Mucosa of gallbladder (tissue), 1 donor: ENCODE measurements around the gene LARP4B. TPM values are rescaled to one million over a fixed set of nuclear protein-coding genes. Genes with fewer than 3 reads are reported as not detected.

Experiments
- DNase-seq: peaks from one replicate; pipeline ENCODE4 v3.0.0-alpha.2; 2020; ENCODE audit warnings: low spot score
- total RNA-seq: library from RNA; stranded (reverse); gene quantifications from one replicate; pipeline ENCODE4 v1.2.1, GENCODE V29; 2021
- donor health status: DM: no; HTN: no; CAD: no.

Gene LARP4B
- 98.6 TPM for total RNA-seq

DNA sequence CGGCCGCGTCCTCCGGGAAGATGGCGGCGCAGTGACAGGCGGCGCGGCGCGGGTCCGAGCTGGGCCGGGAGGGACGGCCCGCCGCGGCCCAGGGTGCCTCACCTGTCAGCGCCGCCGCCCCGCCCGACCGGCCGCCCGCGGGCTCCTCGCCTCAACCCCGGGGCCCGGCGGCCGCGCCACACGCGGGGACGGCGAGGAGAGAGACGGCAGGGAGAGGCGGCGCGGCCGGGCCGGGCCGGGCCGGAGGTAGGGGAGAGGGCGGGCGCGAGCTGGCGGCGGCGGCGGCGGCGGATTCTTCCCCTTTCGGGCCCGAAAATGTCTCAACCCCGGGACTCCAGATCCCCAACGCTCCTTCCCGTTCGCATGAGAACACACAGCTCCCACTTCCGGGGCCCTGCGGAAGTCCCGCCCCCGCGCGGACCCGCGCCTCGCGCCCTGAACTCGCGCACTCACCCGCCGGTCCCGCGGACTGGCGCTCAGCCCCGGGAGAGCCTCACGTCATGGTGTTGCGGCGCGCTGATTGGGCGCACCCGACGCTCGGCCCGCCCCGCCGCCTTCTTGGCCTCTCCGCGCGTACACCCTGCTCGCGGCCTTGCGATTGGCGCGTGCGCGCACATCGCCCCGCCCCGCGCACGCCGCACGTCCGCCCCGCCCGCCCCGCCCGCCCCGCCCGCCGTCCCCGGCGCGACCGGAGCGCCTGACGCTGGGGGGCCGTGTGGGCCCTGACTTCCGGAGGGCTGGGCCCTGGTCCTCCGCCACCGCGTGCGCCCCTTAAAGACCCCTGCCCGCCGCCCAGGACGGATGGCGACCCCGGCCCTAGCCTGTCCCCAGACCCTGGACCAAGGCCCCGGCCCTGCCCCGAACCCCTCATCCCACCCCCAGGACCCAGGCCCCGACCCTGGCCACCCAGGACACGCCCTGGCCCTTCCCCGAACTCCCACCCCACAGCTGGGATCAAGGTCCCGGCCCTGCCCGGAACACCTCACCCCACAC, at the start of gene LARP4B:
TSS of gene LARP4B (minus strand) at position 380 of the 993 bp plus-strand sequence. CDS start 45,984 bp downstream, outside the sequence.
- DNase-seq: peak; percentile 97

DNA sequence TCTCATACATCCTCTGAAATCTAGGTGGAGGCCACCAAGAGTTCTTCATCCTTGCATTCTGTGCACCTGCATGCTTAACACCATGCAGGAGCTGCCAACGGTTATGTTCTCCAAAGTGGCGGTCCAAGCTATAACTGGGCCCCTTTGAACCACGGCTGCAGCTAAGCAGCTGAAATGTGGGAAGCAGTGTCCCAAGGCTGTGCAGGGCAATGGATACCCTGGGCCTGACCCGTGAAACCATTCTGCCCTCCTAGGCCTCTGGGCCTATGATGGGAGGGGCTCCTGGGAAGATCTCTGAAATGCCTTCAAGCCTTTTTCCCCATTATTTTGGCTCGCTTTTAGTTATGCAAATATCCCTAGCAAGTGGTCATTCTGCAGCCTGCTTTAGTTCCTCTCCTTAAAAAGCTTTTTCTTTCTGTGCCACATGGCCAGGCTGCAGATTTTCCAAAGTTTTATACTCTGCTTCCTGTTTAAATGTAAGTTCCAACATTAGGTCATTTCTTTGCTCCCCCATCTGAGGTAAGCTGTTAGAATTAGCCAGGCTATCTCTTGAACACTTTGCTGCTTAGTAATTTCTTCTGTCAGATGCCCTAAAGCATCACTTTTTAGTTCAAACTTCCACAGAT, 49.1 kb upstream of the LARP4B start:
- DNase-seq: no peak

DNA sequence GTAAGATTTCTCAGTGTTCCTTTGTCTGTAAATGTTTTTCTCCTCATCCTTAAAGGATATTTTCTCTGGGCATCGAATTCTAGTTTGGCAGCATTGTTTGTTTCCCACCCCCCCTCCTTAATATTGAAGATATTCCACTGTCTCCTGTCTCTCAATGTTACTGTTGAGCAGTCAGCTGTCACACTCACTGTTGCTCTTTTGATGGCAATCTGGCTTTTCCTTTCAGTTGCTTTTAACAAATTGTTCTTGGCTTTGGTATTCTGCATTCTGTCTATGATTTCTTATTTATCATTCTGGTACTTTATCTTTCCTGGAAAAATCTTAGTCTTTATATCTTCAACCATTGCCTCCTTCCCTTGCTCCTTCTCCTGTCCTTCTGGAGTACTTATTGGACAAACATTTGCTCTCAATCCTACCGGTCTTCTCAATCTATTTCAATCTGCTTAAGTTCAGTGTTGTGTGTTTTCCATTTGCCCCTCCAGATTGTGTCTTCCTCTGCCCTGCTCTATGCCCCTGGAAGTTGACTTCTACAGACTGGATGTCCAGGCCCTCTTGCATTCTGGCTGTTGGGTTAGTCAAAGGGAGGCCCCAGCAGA, 47.4 kb upstream of the LARP4B start:
- DNase-seq: no peak

DNA sequence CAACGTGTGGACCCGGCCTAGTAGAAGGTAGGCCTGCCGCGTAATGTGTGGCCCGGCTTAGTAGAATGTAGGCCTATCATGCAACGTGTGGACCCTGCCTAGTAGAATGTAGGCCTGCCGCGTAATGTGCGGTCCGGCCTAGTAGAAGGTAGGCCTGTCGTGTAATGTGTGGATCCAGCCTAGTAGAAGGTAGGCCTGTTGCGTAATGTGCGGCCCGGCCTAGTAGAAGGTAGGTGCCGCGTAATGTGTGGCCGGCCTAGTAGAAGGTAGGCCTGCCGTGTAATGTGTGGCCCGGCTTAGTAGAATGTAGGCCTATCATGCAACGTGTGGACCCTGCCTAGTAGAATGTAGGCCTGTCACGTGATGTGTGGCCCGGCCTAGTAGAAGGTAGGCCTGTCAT, 44.8 kb upstream of the LARP4B start:
- no peak for DNase-seq

DNA sequence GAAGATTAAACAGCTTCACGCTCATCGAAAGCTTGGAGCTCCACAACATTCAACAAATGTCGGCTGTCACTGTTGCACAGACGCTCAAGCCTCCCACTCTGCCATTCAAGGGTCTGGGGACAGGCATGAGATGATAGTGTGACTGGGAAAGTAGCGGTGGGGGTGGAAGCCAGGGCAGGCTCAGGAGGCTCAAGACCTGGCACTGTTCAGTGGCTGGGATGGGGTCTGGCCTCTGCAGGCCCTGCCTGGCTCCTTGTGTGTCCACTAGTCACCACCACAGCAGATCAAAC, 43.2 kb upstream of the LARP4B start:
- DNase-seq: no peak

DNA sequence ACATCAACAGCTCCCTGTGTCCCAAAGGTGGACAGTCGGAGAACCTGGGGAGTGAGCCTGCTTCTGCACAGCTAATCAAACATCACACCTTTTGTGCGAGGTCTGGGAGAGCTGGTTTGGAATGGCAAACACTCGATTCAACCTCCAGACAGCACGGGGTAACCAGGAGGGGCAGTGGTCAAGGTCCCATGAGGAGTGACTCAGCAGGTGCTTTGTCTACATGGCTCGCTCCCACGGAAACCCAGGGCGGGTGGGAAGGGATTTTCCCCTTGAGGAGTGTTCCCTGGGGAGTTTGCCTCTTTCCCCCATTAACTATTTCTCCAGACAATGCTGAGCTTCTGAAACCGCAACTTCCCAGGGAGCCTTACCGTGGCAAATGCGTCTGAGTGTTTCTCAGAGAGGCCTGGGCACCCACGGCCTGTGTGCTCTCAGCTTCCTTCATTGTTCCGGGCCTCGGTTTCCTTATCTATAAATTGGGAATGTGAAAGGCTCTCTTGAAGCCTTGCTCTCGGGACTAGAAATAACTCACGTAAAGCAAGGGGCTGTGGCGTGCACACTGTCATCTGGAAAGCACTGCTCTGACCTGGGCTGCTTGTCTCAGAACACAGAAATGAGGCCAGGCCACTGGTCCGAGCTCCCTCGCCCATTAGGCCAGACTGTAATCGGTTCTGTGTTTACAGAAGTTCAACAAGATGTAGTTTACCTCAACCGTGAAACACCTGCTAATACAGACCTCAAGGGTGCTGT, 42.7 kb upstream of the LARP4B start:
- peak; percentile 69 for DNase-seq

DNA sequence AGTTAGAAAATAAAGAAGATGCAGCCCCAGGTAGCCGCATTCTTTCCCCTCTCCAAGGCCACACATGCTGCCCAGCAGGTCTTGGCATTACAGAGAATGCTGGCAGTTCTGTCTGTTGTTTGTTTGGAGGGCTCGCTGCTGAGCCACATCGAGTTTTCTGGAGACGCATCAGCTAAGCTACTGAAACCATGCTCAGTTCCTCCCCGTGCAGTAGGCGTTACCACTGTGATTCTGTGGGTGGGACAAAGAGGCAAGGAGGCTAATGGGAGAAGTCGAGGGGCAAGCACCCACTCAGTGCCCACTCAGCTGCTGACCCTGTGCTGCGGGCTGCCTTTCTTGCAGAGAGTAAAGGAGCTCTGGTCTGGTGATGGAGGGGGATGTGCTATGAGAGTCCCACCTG, 41.3 kb upstream of the LARP4B start:
- DNase-seq: no peak

DNA sequence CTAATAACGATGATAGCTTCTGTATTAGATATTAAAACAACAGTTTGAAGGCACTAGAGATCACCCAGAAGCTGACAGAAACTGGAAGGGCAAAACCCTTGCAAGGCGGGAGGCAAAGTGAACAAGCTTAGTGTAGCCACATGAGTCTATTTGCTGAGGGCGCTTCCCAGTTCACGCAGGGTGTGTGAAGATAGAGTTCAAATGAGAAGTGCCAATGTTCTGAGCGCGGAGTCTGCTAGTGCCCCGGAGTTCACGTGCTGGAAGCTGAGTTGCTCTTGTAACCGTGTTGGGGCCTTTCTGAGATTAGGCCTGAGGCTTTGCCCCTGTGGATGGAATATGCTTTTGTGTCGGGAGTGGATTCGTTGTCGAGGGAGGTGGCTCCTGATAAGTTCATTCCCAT, 40.1 kb upstream of the LARP4B start:
- DNase-seq: peak; percentile 54

DNA sequence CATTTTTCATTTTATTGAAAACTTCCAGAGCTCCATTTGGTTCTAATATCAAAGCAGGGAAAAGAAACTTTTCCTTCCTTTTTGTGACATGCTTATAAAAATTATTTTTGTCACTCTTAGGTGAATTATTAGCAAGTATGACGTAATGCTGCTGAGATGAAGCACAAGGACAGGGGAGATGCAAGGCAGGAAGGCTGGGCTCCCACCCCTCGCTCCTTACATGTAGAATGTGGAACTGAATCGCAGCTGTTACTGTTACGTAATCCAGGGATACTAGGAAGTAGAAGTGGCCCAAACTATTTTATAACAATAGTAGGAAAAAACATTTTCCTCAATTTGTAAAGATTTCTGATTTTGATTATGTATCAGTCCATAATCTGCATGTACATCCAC, 39.6 kb upstream of the LARP4B start:
- DNase-seq: no peak

DNA sequence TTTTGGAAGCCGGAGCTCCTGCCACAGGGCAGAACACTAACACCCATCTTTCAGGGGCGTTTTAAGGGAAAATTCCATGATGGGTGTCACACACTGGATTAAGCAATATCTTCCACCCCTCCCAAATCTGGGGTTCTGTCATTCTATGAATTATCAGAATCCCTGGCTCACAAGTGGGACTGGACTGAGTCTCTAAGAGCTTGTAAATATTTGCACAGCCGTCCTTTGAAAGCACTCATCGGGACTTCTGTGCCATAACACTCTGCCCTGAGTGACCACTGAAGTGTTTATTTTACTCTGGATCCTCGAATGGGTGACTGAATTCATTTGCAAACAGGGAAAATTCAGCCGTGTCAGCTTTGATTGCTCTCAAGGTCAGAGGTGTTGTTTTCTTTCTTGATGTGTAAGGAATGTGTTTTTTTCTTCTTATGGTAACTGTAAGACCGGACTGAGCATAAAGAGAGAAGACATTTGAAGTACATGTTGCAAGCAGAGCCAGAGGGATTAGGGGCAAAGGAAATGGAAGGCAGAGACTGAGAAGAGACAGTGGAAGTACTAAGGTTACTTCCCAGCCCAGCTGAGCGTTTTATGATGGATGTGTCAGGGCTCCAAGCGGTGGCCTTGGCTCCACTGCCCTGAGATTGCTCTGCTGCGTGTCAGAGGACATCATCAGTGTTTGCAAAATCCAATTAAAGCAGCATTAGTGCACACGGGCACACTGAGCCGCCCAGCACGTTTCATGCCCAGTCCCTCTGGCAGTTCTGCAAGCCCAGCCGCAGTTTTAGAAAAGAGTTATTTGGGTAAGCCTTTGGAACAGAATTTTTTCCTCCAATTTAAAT, 39.0 kb upstream of the LARP4B start:
- no peak for DNase-seq

DNA sequence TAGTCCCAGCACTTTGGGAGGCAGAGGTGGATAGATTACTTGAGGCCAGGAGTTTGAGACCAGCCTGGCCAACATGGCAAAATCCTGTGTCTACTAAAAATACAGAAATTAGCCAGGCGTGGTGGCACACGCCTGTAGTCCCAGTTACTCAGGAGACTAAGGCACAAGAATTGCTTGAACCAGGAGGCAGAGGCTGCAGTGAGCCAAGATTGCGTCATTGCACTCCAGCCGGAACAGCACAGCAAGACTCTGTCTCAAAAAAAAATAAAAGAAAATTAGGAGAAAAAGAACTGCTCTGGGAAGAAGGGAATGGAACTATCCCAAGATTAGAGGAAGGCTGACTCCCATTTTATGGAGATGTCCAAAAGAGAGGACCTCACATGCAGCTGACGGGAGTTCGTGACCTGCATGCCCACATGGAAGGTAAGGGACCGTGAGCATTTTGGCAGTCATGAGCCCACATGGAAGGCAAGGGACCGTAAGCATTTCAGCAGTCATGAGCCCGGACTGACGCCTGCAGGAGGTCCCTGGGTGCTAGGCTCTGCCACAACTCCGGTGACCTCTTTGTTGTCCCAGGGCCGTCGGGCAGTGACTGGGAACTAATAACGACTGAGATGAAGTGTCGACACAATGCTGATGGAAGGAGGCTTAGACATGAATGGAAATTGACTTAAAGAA, 38.1 kb upstream of the LARP4B start:
- no peak for DNase-seq

DNA sequence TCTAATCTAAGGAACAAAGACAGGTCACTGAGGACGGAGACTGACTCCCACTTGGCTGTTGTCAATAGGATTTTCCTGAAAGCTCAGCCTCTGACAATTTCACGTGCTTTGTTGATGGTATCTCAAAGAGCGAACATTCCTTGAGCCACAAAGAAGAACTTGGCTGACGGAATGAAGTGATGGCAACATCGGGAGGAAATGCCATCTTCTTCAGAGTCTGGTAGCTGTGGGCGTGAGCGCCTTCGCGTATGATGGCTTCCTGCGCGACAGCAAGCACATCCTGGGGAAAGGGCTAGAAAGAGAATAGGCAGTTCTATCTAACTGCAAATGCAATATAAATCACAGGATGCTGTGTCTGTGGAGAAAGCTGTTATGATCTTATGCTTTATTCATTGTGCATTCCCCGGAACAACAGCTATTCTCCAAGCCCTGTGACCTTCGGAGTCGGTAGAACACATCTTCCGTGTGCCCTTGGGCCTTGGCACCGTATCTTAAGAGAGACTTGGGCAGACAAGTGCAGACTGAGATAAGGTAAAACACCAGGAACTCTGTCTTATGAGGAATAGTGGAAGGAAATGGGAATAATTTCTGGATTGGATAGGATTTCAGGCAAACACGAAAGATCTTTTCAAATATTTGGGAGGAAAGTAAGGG, 37.2 kb upstream of the LARP4B start:
- no peak for DNase-seq

DNA sequence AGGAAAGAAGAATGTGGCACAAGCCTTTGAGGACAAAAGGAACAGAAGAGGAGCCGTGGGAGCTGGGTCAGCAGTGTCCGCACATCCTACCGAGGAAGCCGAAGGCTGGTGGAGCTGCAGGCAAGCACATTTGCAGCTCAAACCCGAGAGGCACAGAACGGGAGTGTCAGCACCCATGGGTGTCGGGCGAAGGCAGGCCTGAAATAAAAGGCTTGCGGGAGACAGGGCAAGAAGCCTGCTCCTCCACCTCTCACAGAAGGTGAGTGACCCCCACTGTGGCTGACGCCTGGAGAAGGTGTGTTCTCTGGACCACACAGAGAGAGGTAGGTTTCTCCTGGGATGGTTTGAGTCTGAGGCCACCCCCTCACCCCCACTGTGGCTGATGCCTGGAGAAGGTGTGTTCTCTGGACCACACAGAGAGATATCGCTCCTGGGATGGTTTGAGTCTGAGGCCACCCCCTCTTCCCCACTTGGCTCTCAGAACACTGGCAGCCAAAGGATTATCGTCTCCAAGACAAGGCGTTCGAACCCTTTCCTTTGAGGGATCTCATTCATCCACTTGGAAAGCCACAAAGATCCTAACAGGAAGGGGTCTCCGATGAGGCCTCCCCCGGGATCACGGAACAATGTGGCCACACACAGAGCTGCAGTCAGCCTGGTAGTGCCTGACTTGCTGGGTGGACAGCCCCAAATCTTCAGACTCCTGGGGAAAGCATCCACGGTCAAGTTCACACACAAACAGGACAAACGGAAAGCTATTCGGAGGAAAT, 35.1 kb upstream of the LARP4B start:
- DNase-seq: no peak

DNA sequence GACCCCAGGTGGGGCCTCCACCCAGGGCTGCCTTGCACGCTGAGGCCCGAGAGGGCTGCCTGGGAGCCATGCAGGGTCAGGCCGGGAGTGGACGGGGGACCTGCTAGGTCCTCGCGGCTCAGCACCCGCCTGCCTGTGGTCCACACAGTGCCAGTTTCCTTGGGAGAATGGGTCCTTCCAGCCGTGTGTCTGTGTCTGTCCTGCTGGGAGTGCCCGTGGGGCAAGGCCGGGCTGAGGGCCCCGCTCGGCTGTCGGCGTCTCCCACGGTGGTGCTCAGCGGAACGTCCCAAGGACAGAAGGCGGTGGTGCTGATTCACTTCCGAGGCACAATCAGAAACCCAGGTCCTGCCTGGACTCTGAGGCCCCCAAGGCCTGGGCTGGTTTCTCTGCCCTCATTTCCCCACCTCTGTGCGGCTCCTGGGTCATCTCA, 33.5 kb upstream of the LARP4B start:
- no peak for DNase-seq

DNA sequence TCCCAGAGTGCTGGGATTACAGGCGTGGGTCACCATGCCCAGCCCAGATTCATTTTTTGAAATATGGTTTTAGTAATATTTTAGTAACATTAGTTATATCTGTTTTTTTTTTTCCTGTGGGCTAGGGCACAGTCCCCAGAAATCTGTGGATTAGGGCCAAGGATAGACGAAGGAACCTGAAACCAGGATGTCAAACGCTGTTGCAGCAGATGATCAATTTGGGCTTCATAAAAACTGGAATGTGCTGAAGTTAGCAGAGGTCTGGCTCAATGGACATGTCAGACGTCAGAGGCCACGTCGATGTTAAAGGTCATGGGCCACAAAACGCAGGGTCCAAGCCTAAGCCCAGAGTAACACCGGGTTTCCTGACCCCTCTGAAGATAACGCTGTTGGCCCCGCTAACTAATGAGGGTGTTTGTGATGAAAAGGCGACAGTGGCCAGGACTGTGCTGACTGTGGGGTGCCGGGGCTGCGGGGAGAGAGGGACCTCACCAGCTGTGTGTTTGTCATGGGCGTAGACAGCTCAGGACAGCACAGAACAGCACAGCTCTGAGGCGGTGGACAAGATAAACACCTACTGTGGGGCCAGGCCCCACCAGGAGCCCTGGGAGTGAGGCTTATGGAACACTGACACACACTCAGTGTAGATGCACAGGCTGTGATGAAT, 32.9 kb upstream of the LARP4B start:
- no peak for DNase-seq

DNA sequence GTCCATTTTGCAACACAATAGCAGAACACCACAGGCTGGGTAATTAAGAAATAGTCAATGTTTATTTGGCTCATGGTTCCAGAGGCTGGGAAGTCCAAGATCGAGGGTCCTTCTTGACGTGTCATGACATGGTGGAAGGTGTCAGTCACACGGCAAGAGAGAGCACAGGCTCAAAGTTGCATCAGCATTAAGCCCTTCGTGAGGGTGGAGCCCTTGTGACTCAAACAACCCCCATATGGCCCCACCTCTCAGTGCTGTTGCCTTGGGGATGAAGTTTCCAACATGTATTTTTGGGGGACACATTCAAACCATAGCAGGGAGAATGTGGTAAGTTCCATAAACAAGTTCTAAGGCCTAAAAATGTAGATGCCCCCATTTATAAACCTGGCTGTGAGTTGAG, 32.1 kb upstream of the LARP4B start:
- DNase-seq: no peak

DNA sequence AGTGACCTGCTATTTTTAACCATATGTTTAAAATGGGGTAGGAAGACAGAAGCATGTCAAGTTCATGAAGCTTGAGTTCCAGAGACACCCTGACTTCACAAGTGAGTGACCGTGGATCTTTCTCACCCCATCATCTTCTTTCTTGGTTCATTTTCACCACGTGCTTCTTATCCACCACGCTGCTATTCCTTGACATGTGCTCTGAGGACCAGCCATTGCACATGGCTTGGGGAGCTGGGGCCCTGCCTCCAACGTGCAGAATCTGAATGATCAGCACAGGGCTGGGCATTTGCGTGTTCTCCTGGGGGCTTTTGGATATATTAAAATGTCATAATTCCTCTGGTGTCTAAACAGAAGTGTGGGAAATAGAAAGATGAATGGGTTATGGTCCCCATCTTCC, 31.7 kb upstream of the LARP4B start:
- no peak for DNase-seq

DNA sequence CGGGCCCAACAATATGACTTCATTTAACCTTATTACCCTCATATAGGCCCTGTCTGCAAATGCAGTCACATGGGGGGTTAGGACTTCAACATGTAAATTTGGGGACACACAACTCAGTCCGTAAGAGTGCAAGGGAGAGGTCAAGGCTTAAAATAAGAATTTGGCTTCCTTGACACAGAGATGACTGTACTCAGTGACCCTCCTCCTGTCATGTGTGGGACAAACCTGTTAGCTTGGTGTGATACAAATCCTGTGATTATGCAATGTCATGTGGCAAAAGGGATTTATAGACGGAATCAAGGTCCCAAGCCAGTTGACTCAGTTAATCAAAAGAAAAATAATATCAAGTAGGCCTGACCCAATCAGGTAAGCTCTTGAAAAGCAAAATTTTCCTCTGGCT, 30.8 kb upstream of the LARP4B start:
- no peak for DNase-seq

DNA sequence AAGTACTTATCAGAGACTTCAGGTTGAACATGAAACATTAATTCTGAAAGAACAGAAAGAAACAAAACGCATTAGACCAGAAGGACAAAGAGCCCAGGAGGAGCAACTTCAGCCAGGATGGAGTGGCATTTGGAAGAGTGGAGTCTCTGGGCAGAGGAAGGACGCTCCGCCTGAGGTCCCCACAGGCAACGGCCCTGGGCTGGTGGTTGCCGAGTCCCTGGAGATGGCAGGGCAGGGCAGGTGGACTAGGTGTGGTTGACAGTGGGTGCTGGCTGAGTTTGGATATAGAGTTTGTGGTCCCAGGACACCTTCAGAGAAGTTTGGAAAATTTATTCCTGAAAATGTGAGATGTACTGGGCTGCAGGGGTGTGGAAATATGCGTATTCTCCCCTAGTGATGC, 27.4 kb upstream of the LARP4B start:
- no peak for DNase-seq
